Large intestine (tissue), 12 donors: ENCODE data around the gene ZNF391. TPM values are rescaled to one million over a fixed set of nuclear protein-coding genes. Genes with fewer than 3 reads are reported as not detected.
A peak's percentile ranks its signal among the peaks of the same experiment; 100 is the strongest.
"Not testable (repeated sequence)": the region's sequence is repeated elsewhere in the genome, so short reads cannot be mapped to it uniquely, and the experiment has no call there.

Experiments
- DNase-seq, 2 donors: peaks; one replicate each; pipeline versions ENCODE4 v3.0.0 to v3.0.0-alpha.2; 2013
- H3K27ac ChIP-seq: one replicate; pipeline ENCODE4 v1.5.1; 2013; ENCODE audit warnings: low read length
- H3K27me3 ChIP-seq: 2 replicates; pipeline ENCODE4 v1.6.1; 2013; ENCODE audit warnings: low read length; ENCODE audit not compliant: control insufficient read depth, insufficient read depth
- H3K36me3 ChIP-seq: 2 replicates; pipeline ENCODE4 v1.6.1; 2013; ENCODE audit warnings: low read length; ENCODE audit not compliant: control insufficient read depth, insufficient read depth
- H3K4me1 ChIP-seq: one replicate; pipeline ENCODE4 v1.6.1; 2013; ENCODE audit warnings: low read length; ENCODE audit not compliant: control insufficient read depth, insufficient read depth
- H3K4me3 ChIP-seq: one replicate; pipeline ENCODE4 v1.5.1; 2013; ENCODE audit warnings: low read length
- H3K9me3 ChIP-seq: one replicate; pipeline ENCODE4 v1.6.1; 2013; ENCODE audit warnings: mild to moderate bottlenecking, low read depth, low read length, moderate library complexity; ENCODE audit not compliant: control insufficient read depth
- WGBS: methylation state at CpG from one replicate; pipeline ENCODE4 v1.1.5; 2013; ENCODE audit warnings: low lambda C conversion rate; ENCODE audit not compliant: insufficient coverage; 5-methylcytosine and 5-hydroxymethylcytosine counted together
- long read RNA-seq, 11 donors: transcript quantifications; one replicate each; lab custom pipeline, GENCODE V29; 2026
- polyA plus RNA-seq: library from polyadenylated mRNA; unstranded; fragments of 120-200 nt; gene quantifications from one replicate; pipeline ENCODE4 v1.2.1, GENCODE V29; 2013

ZNF391 gene
- 4.2 TPM for polyA plus RNA-seq
- long read RNA-seq, donor 1 = 0 reads
- long read RNA-seq, donor 2, full-length matches to known transcripts = 2 of 2 reads
- long read RNA-seq, donor 2, partial matches to known transcripts = 0 of 2 reads
- long read RNA-seq, donor 2, other reads (novel, unspliced or antisense) = 0 of 2 reads
- long read RNA-seq, donor 3, partial matches to known transcripts = 0 of 5 reads
- long read RNA-seq, donor 3, other reads (novel, unspliced or antisense) = 5 of 5 reads
- long read RNA-seq, donor 4, full-length matches to known transcripts = 2 of 2 reads
- long read RNA-seq, donor 4, partial matches to known transcripts = 0 of 2 reads
- long read RNA-seq, donor 4, other reads (novel, unspliced or antisense) = 0 of 2 reads
- long read RNA-seq, donor 5, full-length matches to known transcripts = 3 of 3 reads
- long read RNA-seq, donor 5, partial matches to known transcripts = 0 of 3 reads
- long read RNA-seq, donor 5, other reads (novel, unspliced or antisense) = 0 of 3 reads
- long read RNA-seq, donor 6, full-length matches to known transcripts = 1 of 1 reads
- long read RNA-seq, donor 6, partial matches to known transcripts = 0 of 1 reads
- long read RNA-seq, donor 6, other reads (novel, unspliced or antisense) = 0 of 1 reads
- long read RNA-seq, donor 7, full-length matches to known transcripts = 1 of 1 reads
- long read RNA-seq, donor 7, partial matches to known transcripts = 0 of 1 reads
- long read RNA-seq, donor 7, other reads (novel, unspliced or antisense) = 0 of 1 reads
- long read RNA-seq, donor 8, full-length matches to known transcripts = 1 of 1 reads
- long read RNA-seq, donor 8, partial matches to known transcripts = 0 of 1 reads
- long read RNA-seq, donor 8, other reads (novel, unspliced or antisense) = 0 of 1 reads
- long read RNA-seq, donor 9, partial matches to known transcripts = 0 of 1 reads
- long read RNA-seq, donor 9, other reads (novel, unspliced or antisense) = 0 of 1 reads
- long read RNA-seq, donor 10 = 0 reads
- long read RNA-seq, donor 11 = 0 reads

- Histone ChIP-seq H3K9me3 (no peaks in the 10 kb centered on the region), H3K27me3 (no peaks in the 10 kb centered on the region), H3K4me3 (peak within 1 kb of the TSS; percentile 85), H3K4me1 (peaks cover 2% of the 10 kb centered on the region), H3K27ac (peak within 1 kb of the TSS; percentile 70), H3K36me3 (no peaks in the 10 kb centered on the region)
- WGBS = 0% methylated on average over 2 of the region's 49 CpGs
- DNase-seq = peak; percentile 66 to 87
Measured at GRCh38 chr6:27388293-27389197, at the start of gene ZNF391. Gene ZNF391 (plus strand): TSS chr6:27388759. CDS start chr6:27400371, 11,612 bp downstream.

DNA sequence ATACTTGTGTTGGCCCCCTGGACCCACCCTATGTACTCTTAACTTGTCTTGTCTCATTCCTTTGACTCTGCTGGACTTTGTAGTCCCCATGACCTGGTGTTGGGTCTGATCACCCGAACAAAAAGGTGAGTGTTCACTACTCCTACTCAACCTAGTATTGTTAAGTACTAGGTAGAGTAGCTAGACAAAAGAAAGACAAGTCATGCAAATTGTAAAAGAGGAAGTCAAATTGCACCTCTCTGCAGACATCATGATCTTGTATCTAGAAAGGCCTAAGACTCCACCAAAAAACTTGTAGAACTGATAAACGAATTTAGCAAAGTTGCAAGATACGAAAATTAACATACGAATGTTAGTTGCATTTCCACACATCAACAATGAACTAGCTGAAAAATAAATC, 35.7 kb upstream of the ZNF391 start:
- WGBS = 100% methylated on average over 1 of the region's 4 CpGs
- Histone ChIP-seq H3K27me3 (no peaks in the 10 kb centered on the region), H3K4me3 (no peak overlapping the region), H3K27ac (no peak overlapping the region), H3K9me3 (peaks cover 3% of the 10 kb centered on the region), H3K4me1 (no peaks in the 10 kb centered on the region), H3K36me3 (no peaks in the 10 kb centered on the region)
- DNase-seq = no peak

DNA sequence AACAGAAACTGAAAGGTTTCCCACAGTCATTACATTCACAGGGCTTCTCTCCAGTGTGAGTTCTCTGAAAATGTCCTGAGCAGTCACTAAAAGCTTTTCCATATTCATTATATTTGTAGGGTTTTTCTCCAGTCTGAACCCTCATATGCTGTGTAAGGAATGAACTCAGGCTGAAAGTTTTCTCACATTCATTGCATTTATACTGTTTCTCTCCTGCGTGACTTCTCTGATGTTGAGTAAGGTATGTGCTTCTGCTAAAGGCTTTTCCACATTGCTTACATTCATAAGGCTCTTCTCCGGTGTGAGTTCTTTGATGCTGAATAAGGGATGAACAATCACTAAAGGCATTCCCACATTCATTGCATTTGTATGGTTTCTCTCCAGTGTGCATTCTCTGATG, 29.8 kb upstream of the ZNF391 start:
- no peaks in the 10 kb centered on the region for H3K27me3 ChIP-seq

DNA sequence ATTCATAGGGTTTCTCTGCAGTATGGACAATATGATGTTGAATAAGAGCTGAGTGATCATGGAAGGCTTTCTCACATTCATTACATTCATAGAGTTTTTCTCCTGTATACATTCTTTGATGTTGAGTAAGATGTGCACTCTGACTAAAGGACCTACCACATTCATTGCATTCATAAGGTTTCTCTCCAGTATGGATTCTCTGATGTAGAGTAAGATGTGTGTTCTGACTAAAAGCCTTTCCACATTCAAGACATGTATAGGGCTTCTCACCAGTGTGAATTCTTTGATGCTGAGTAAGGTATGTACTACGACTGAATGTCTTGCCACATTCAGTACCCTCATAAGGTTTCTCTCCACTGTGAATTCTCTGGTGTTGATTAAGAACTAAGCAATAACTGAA, 29.3 kb upstream of the ZNF391 start:
- Histone ChIP-seq H3K36me3 (peaks cover 6% of the 10 kb centered on the region), H3K27ac (no peak overlapping the region), H3K4me1 (no peaks in the 10 kb centered on the region), H3K9me3 (peaks cover 11% of the 10 kb centered on the region), H3K27me3 (no peaks in the 10 kb centered on the region), H3K4me3 (no peak overlapping the region)
- no peak for DNase-seq
- WGBS = 100% methylated on average over 1 of the region's 1 CpG

More for the DNA sequence above, 29.8 kb upstream of the ZNF391 start:
- Histone ChIP-seq H3K4me1 (no peaks in the 10 kb centered on the region), H3K27ac (no peak overlapping the region), H3K4me3 (no peak overlapping the region), H3K36me3 (peaks cover 6% of the 10 kb centered on the region), H3K9me3 (peaks cover 14% of the 10 kb centered on the region)
- DNase-seq = no peak
- 80% methylated on average over 1 of the region's 2 CpGs for WGBS

DNA sequence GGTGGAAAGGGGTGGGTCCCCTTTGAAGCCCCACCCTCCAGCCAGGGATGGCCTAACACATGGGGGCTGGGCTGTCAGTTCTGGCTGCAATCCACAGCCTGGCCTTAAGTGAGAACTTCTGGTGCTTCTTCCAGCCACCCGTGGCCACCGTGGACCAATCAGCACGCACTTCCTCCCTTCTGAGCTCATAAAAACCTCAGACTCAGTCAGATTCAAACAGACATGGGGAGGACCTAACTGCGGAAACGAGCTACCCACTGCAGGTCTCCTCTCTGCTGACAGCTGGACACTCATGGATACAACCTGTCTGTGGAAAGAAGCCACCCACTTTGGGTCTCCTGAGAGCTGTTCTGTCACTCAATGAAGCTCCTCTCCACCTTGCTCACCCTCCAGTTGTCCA, 20.4 kb upstream of the ZNF391 start:
- DNase-seq = no peak
- Histone ChIP-seq H3K4me3 (no peak overlapping the region), H3K27ac (no peak overlapping the region), H3K27me3 (no peaks in the 10 kb centered on the region), H3K36me3 (peaks cover 5% of the 10 kb centered on the region), H3K4me1 (no peaks in the 10 kb centered on the region), H3K9me3 (peaks cover 14% of the 10 kb centered on the region)
- WGBS = no CpG with 5 or more reads among the region's 5 CpGs

DNA sequence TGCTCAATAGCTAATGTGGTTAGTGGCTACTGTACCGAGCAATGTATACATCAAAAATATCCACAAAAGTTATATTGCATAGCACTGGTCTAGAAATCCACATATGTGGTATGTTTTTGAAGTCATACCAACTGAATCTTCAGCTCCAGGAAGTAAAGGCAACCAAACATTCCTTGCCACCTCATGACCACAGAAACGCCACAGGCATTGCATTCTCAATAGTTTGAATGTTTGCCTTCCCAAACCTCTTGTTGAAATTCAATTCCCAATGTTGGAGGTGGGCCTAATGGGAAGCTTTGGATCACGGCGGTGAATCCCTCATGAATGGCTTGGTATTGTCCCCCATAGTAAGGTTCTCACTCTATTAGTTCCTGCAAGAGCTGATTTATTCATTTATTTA, 18.2 kb upstream of the ZNF391 start:
- H3K36me3 ChIP-seq = peaks cover 5% of the 10 kb centered on the region
- H3K4me1 ChIP-seq = no peaks in the 10 kb centered on the region
- H3K27me3 ChIP-seq = no peaks in the 10 kb centered on the region
- no peak overlapping the region for H3K27ac ChIP-seq
- no peak overlapping the region for H3K4me3 ChIP-seq
- H3K9me3 ChIP-seq = peaks cover 11% of the 10 kb centered on the region
- no peak for DNase-seq
- 100% methylated on average over 1 of the region's 4 CpGs for WGBS

DNA sequence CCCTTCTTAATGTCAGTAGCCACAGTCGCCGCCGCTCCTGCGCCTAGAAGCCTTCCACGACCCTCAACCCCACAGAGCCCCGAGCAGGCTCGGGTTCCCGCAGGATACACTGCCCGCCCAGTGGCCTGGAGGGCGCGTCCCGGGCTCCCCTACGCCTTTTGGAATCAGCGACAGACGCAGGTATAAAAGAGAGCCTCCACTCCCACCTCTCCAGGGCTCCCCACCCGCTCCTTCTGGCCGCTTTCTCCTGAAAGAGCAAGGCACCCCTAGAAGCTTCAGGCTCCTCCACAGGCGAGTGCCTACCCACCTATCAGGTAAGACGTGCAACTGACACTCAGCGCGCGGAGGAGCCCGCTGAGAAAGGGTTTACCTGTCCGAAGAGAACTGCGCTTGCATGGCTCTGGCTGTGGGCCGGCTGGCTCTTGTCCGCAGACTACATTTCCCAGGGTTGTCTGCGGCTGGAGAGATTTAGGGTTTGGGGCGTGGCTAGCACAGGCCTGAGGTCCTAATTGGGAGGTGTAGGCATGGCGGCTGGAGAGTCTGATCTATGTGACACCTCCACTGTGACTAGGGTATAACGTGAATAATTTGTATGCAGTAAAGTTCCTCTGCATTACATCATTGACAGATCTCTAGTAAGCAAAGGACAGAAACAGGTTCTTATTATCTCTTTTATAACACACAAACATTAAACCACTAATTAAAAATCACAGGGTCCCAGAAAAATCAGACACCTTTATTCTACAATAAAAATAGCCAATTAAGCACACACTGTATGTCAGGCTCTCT, 13.5 kb upstream of the ZNF391 start:
- Histone ChIP-seq H3K27ac (peak overlapping the region; percentile 61), H3K27me3 (no peaks in the 10 kb centered on the region), H3K4me1 (no peaks in the 10 kb centered on the region), H3K36me3 (no peaks in the 10 kb centered on the region), H3K4me3 (peak overlapping the region; percentile 73), H3K9me3 (no peaks in the 10 kb centered on the region)
- DNase-seq = peak; percentile 57 to 83
- WGBS = no CpG with 5 or more reads among the region's 31 CpGs

DNA sequence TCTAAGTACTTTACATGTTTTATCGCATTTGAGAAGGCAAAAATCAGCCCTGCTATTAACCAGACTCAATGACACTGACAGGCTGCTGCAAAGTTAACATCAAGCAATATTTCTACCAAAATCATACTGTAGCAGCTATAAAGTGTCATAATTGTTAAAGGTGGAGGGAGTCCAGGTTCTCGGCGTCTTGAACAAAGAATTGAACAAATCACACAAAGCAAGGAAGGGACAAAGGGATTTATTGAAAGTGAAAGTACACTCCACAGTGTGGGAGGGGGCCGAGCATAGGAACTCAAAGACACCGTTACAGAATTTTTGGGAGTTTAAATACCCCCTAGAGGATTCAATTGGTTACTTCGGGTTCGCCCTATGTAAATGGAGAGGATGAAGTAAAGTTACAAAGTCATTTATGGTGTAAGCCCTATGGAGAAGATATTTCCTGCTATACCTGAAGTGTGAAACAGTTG, 12.9 kb upstream of the ZNF391 start:
- peak in 1 of 2 donors; percentile 6 for DNase-seq
- no peaks in the 10 kb centered on the region for H3K36me3 ChIP-seq
- H3K4me1 ChIP-seq = no peaks in the 10 kb centered on the region
- whole genome bisulfite sequencing = 53% methylated on average over 6 of the region's 7 CpGs
- peak overlapping the region; percentile 73 for H3K4me3 ChIP-seq
- H3K27ac ChIP-seq = no peak overlapping the region
- no peaks in the 10 kb centered on the region for H3K27me3 ChIP-seq
- H3K9me3 ChIP-seq = no peaks in the 10 kb centered on the region

DNA sequence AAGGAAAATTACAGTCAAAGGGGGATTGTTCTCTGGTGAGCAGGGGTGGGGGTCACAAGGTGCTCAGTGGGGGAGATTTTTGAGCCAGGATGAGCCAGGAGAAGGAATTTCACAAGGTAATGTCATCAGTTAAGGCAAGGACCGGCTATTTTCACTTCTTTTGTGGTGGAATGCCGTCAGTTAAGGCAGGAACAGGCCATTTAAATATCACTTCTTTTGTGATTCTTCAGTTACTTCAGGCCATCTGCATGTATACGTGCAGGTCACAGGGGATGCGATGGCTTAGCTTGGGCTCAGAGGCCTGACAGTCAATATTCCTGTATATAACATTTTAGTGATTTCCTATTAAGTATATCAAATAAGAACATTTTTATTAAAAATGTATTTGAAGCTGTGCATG, 10.2 kb upstream of the ZNF391 start:
- not testable (repeated sequence) for DNase-seq, H3K9me3 ChIP-seq, H3K36me3 ChIP-seq, H3K4me1 ChIP-seq, H3K4me3 ChIP-seq, H3K27me3 ChIP-seq, H3K27ac ChIP-seq
- WGBS = no CpG with 5 or more reads among the region's 4 CpGs
